Measurements from ENCODE around the gene F2RL1. TPM values are rescaled to one million over a fixed set of nuclear protein-coding genes. Genes with fewer than 3 reads are reported as not detected.

Gene F2RL1
- total RNA-seq, 1 donor from 2014 or later, result 164 TPM

- Histone ChIP-seq H3K4me1 (ENCODE audit: insufficient read depth, low read length) (peaks cover 12% of the 10 kb centered on the region), H3K79me2 (ENCODE audit: insufficient read depth, low read length) (peaks cover under 1% of the 10 kb centered on the region), H3K9me3 (ENCODE audit: insufficient read depth, low read depth, low read length) (no peaks in the 10 kb centered on the region), H3K36me3 (ENCODE audit: insufficient read depth, low read length) (no peaks in the 10 kb centered on the region), H3K27ac (ENCODE audit: low read depth, low read length) (peak overlapping the region; percentile 72), H3K4me3 (ENCODE audit: insufficient read depth, low read depth, low read length) (no peak overlapping the region), H2AFZ (ENCODE audit: low read depth, low read length) (no peak overlapping the region), H3K27me3 (ENCODE audit: insufficient read depth, low read length) (no peaks in the 10 kb centered on the region), H4K20me1 (ENCODE audit: insufficient read depth, low read length) (no peaks in the 10 kb centered on the region), H3K9ac (ENCODE audit: low read length) (peak overlapping the region; percentile 26), H3K4me2 (ENCODE audit: low read length) (peak overlapping the region; percentile 54)
- TF ChIP-seq CTCF (IDR thresholded peaks at IDR 0.05; ENCODE audit: insufficient read depth, low read depth, low read length), result no peak
- TF ChIP-seq EZH2 (IDR thresholded peaks at IDR 0.05; ENCODE audit: insufficient read depth, low read length), result no peak
- Mint-ChIP-seq H3K27ac (ENCODE audit: unreplicated experiment) (peak overlapping the region; percentile 78), H3K4me1 (ENCODE audit: low read depth, unreplicated experiment) (peaks cover 14% of the 10 kb centered on the region), H3K27me3 (ENCODE audit: low read depth, unreplicated experiment) (no peaks in the 10 kb centered on the region), H3K4me3 (ENCODE audit: unreplicated experiment) (no peak overlapping the region), H3K9me3 (ENCODE audit: unreplicated experiment) (peaks cover 2% of the 10 kb centered on the region), H3K36me3 (ENCODE audit: low read depth, unreplicated experiment) (peaks cover 5% of the 10 kb centered on the region)
- peak; percentile 99 for DNase-seq (ENCODE audit: low read depth)
- FAIRE-seq, result peak; percentile 23
Observed at GRCh38 chr5:76813982-76814562, 4.8 kb upstream of the F2RL1 start.

- FAIRE-seq (no peak), DNase-seq (ENCODE audit: low read depth) (no peak)
- Mint-ChIP-seq H3K9me3 (ENCODE audit: unreplicated experiment) (peaks cover 1% of the 10 kb centered on the region), H3K27me3 (ENCODE audit: low read depth, unreplicated experiment) (no peaks in the 10 kb centered on the region), H3K4me1 (ENCODE audit: low read depth, unreplicated experiment) (peaks cover 13% of the 10 kb centered on the region), H3K36me3 (ENCODE audit: low read depth, unreplicated experiment) (peaks cover 9% of the 10 kb centered on the region), H3K4me3 (ENCODE audit: unreplicated experiment) (no peak overlapping the region), H3K27ac (ENCODE audit: unreplicated experiment) (no peak overlapping the region)
- Histone ChIP-seq H3K9ac (ENCODE audit: low read length) (no peak overlapping the region), H3K27me3 (ENCODE audit: insufficient read depth, low read length) (no peaks in the 10 kb centered on the region), H3K9me3 (ENCODE audit: insufficient read depth, low read depth, low read length) (no peaks in the 10 kb centered on the region), H4K20me1 (ENCODE audit: insufficient read depth, low read length) (no peaks in the 10 kb centered on the region), H3K79me2 (ENCODE audit: insufficient read depth, low read length) (peaks cover 22% of the 10 kb centered on the region), H3K36me3 (ENCODE audit: insufficient read depth, low read length) (no peaks in the 10 kb centered on the region), H3K4me3 (ENCODE audit: insufficient read depth, low read depth, low read length) (no peak overlapping the region), H2AFZ (ENCODE audit: low read depth, low read length) (no peak overlapping the region), H3K27ac (ENCODE audit: low read depth, low read length) (no peak overlapping the region), H3K4me2 (ENCODE audit: low read length) (no peak overlapping the region), H3K4me1 (ENCODE audit: insufficient read depth, low read length) (peaks cover 24% of the 10 kb centered on the region)
- TF ChIP-seq EZH2 (IDR thresholded peaks at IDR 0.05; ENCODE audit: insufficient read depth, low read length) (no peak), CTCF (IDR thresholded peaks at IDR 0.05; ENCODE audit: insufficient read depth, low read depth, low read length) (no peak)
Observed at GRCh38 chr5:76816110-76816831, 2.6 kb upstream of the F2RL1 start.
